Liver (tissue), 9 donors: ENCODE results near the gene OR2L3. TPM values are rescaled to one million over a fixed set of nuclear protein-coding genes. Genes with fewer than 3 reads are reported as not detected.

Experiments used
- DNase-seq: peaks from one replicate; pipeline ENCODE4 v3.0.0-alpha.2; 2017; ENCODE audit warnings: low spot score
- H3K27ac ChIP-seq, 2 donors: one replicate each; pipeline ENCODE4 v1.7.0; 2013; ENCODE audit warnings: inconsistent platforms in 2 of 2, low read length in 2 of 2, control low read depth in 1 of 2, low read depth in 1 of 2, mild to moderate bottlenecking in 1 of 2
- H3K27me3 ChIP-seq, 4 donors: one replicate each; pipeline versions ENCODE4 v1.6.1 to v1.7.0; 2013; ENCODE audit warnings: low read length in 3 of 4, inconsistent platforms in 1 of 4, mild to moderate bottlenecking in 1 of 4, moderate library complexity in 1 of 4; ENCODE audit not compliant: control insufficient read depth in 4 of 4, insufficient read depth in 4 of 4
- H3K36me3 ChIP-seq, 4 donors: one replicate each; pipeline versions ENCODE4 v1.6.1 to v1.7.0; 2013; ENCODE audit warnings: low read length in 3 of 4, mild to moderate bottlenecking in 3 of 4, low read depth in 1 of 4, moderate library complexity in 1 of 4; ENCODE audit not compliant: control insufficient read depth in 4 of 4, insufficient read depth in 3 of 4
- H3K4me1 ChIP-seq, 4 donors: one replicate each; pipeline versions ENCODE4 v1.6.1 to v1.7.0; 2013; ENCODE audit warnings: low read length in 3 of 4, mild to moderate bottlenecking in 3 of 4, moderate library complexity in 1 of 4; ENCODE audit not compliant: control insufficient read depth in 4 of 4, insufficient read depth in 4 of 4
- H3K4me3 ChIP-seq, 3 donors: one replicate each; pipeline versions ENCODE4 v1.6.1 to v1.7.0; 2013; ENCODE audit warnings: low read length in 3 of 3, control low read depth in 1 of 3, low read depth in 1 of 3, mild to moderate bottlenecking in 1 of 3
- H3K9ac ChIP-seq, 2 donors: one replicate each; pipeline ENCODE4 v1.7.0; 2013; ENCODE audit warnings: low read length in 2 of 2, mild to moderate bottlenecking in 2 of 2, moderate library complexity in 2 of 2, control low read depth in 1 of 2, low read depth in 1 of 2
- H3K9me3 ChIP-seq, 4 donors: one replicate each; pipeline versions ENCODE4 v1.6.1 to v1.7.0; 2013; ENCODE audit warnings: low read length in 3 of 4; ENCODE audit not compliant: control insufficient read depth in 4 of 4
- EGR1 ChIP-seq, 2 donors: IDR thresholded peaks; 2 replicates each; pipeline ENCODE4 v1.6.1; 2016 to 2018; ENCODE audit warnings: antibody characterized with exemption in 2 of 2, low read depth in 2 of 2
- FOXA2 ChIP-seq: IDR thresholded peaks from 2 replicates; pipeline ENCODE4 v1.6.1; 2016; ENCODE audit warnings: antibody characterized with exemption
- GABPA ChIP-seq, 2 donors: IDR thresholded peaks in 1 of 2; conservative IDR thresholded peaks in 1 of 2; 2 replicates each; pipeline ENCODE4 v1.6.1; 2016; ENCODE audit warnings: antibody characterized with exemption in 2 of 2, mild to moderate bottlenecking in 1 of 2, moderate library complexity in 1 of 2
- HNF4A ChIP-seq, 2 donors: conservative IDR thresholded peaks; 2 replicates each; pipeline ENCODE4 v1.6.1; 2016; ENCODE audit warnings: antibody characterized with exemption in 2 of 2, mild to moderate bottlenecking in 2 of 2
- HNF4G ChIP-seq: IDR thresholded peaks from 2 replicates; pipeline ENCODE4 v1.6.1; 2016; ENCODE audit warnings: antibody characterized with exemption
- JUND ChIP-seq, 2 donors: IDR thresholded peaks; 2 replicates each; pipeline ENCODE4 v1.6.1; 2016; ENCODE audit warnings: antibody characterized with exemption in 2 of 2
- NR2F2 ChIP-seq: IDR thresholded peaks from 2 replicates; pipeline ENCODE4 v1.6.1; 2016; ENCODE audit warnings: antibody characterized with exemption
- RAD21 ChIP-seq, 2 donors: IDR thresholded peaks; 2 replicates each; pipeline ENCODE4 v1.6.1; 2016; ENCODE audit warnings: antibody characterized with exemption in 2 of 2, mild to moderate bottlenecking in 2 of 2
- SP1 ChIP-seq: IDR thresholded peaks from 2 replicates; pipeline ENCODE4 v1.6.1; 2018; ENCODE audit warnings: antibody characterized with exemption, mild to moderate bottlenecking
- TAF1 ChIP-seq: conservative IDR thresholded peaks from 2 replicates; pipeline ENCODE4 v1.6.1; 2016; ENCODE audit warnings: antibody characterized with exemption, mild to moderate bottlenecking
- WGBS: extraction: QIAGEN DNeasy Blood & Tissue Kit; methylation state at CpG from one replicate; pipeline ENCODE4 v1.1.7; 2013; 5-methylcytosine and 5-hydroxymethylcytosine counted together
- polyA plus RNA-seq, 2 donors: library from polyadenylated mRNA; stranded (reverse) in 1 of 2; unstranded in 1 of 2; fragments of 200-250 nt in 1 of 2; fragments of >200 nt in 1 of 2; fragmentation: Nextera tagmentation in 1 of 2; extraction: Ambion mirVana in 1 of 2; gene quantifications; one replicate each; pipeline versions ENCODE4 v1.2.1 to v1.2.3, GENCODE V29; 2013 to 2015
- total RNA-seq, 2 donors: library from RNA; depleted of rRNA; stranded (reverse); fragments of >200 nt; gene quantifications; one replicate each; pipeline ENCODE4 v1.2.3, GENCODE V29; 2014
- TF ChIP-seq, protein P1 (sequence below): IDR thresholded peaks from 2 replicates; pipeline ENCODE4 v1.6.1; 2016; ENCODE audit warnings: antibody characterized with exemption, mild to moderate bottlenecking
- TF ChIP-seq, protein P2 (sequence below): IDR thresholded peaks from 2 replicates; pipeline ENCODE4 v1.6.1; 2016; ENCODE audit warnings: antibody characterized with exemption
- TF ChIP-seq, protein P3 (sequence below): fragments of 150-350 bp; IDR thresholded peaks from 2 replicates; pipeline ENCODE4 v1.5.1; 2017; ENCODE audit warnings: improper control_type of control experiment, low read depth, low read length; ENCODE audit not compliant: missing input control
- donor health status: healthy.
- donor health status: healthy.
- donor health status: healthy.
- donor health status: healthy.
- donor health status: healthy.

OR2L3 gene
- total and polyA plus RNA-seq, 4 donors = under 0.01 to 0.05 TPM; not detected in 2

DNA sequence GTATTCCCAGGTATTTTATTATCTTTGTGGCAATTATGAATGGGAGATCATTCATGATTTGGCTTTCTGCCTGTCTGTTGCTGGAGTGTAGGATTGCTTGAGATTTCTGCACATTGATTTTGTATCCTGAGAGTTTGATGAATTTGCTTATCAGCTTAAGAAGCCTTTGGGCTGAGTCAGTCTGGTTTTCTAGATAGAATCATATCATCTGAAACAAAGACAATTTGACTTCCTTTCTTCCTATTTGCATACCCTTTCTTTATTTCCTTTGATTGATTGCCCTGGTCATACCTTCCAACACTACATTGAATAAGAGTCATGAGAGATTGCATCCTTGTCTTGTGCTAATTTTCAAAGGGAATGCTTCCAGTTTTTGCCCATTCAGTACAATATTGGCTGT lies 8.0 kb downstream of the OR2L3 start:
- no peak for DNase-seq
- no peaks in the 10 kb centered on the region for H3K4me1 ChIP-seq
- H3K9me3 ChIP-seq = no peaks in the 10 kb centered on the region
- H3K36me3 ChIP-seq = no peaks in the 10 kb centered on the region
- no peak for TF ChIP-seq FOXA2
- TF ChIP-seq, protein P1, sequence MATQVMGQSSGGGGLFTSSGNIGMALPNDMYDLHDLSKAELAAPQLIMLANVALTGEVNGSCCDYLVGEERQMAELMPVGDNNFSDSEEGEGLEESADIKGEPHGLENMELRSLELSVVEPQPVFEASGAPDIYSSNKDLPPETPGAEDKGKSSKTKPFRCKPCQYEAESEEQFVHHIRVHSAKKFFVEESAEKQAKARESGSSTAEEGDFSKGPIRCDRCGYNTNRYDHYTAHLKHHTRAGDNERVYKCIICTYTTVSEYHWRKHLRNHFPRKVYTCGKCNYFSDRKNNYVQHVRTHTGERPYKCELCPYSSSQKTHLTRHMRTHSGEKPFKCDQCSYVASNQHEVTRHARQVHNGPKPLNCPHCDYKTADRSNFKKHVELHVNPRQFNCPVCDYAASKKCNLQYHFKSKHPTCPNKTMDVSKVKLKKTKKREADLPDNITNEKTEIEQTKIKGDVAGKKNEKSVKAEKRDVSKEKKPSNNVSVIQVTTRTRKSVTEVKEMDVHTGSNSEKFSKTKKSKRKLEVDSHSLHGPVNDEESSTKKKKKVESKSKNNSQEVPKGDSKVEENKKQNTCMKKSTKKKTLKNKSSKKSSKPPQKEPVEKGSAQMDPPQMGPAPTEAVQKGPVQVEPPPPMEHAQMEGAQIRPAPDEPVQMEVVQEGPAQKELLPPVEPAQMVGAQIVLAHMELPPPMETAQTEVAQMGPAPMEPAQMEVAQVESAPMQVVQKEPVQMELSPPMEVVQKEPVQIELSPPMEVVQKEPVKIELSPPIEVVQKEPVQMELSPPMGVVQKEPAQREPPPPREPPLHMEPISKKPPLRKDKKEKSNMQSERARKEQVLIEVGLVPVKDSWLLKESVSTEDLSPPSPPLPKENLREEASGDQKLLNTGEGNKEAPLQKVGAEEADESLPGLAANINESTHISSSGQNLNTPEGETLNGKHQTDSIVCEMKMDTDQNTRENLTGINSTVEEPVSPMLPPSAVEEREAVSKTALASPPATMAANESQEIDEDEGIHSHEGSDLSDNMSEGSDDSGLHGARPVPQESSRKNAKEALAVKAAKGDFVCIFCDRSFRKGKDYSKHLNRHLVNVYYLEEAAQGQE = no peak
- TF ChIP-seq RAD21 (IDR thresholded peaks at IDR 0.05) = no peak
- no peak for TF ChIP-seq HNF4A (conservative IDR thresholded peaks at IDR 0.05)
- TF ChIP-seq, protein P2, sequence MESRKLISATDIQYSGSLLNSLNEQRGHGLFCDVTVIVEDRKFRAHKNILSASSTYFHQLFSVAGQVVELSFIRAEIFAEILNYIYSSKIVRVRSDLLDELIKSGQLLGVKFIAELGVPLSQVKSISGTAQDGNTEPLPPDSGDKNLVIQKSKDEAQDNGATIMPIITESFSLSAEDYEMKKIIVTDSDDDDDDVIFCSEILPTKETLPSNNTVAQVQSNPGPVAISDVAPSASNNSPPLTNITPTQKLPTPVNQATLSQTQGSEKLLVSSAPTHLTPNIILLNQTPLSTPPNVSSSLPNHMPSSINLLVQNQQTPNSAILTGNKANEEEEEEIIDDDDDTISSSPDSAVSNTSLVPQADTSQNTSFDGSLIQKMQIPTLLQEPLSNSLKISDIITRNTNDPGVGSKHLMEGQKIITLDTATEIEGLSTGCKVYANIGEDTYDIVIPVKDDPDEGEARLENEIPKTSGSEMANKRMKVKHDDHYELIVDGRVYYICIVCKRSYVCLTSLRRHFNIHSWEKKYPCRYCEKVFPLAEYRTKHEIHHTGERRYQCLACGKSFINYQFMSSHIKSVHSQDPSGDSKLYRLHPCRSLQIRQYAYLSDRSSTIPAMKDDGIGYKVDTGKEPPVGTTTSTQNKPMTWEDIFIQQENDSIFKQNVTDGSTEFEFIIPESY = no peak
- no peak for TF ChIP-seq EGR1 (IDR thresholded peaks at IDR 0.05; ENCODE audit: low read depth in 2 of 2)
- TF ChIP-seq, protein P3, sequence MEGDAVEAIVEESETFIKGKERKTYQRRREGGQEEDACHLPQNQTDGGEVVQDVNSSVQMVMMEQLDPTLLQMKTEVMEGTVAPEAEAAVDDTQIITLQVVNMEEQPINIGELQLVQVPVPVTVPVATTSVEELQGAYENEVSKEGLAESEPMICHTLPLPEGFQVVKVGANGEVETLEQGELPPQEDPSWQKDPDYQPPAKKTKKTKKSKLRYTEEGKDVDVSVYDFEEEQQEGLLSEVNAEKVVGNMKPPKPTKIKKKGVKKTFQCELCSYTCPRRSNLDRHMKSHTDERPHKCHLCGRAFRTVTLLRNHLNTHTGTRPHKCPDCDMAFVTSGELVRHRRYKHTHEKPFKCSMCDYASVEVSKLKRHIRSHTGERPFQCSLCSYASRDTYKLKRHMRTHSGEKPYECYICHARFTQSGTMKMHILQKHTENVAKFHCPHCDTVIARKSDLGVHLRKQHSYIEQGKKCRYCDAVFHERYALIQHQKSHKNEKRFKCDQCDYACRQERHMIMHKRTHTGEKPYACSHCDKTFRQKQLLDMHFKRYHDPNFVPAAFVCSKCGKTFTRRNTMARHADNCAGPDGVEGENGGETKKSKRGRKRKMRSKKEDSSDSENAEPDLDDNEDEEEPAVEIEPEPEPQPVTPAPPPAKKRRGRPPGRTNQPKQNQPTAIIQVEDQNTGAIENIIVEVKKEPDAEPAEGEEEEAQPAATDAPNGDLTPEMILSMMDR = no peak
- no peak for TF ChIP-seq JUND (IDR thresholded peaks at IDR 0.05)
- H3K4me3 ChIP-seq = no peak overlapping the region
- no peak overlapping the region for H3K9ac ChIP-seq
- H3K27me3 ChIP-seq = no peaks in the 10 kb centered on the region
- no peak overlapping the region for H3K27ac ChIP-seq

DNA sequence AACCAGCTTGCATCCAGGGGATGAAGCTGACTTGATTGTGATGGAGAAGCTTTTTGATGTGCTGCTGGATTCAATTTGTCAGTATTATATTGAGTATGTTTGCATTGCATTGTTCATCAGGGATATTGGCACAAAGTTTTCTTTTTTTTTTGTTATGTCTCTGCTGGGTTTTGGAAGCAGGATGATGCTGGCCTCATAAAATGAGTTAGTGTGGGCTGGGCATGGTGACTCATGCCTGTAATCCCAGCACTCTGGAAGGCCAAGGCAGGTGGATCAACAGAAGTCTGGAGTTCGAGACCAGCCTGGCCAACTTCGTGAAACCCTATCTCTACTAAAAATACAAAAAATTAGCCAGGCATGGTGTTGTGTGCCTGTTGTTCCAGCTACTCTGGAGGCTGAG lies 8.6 kb downstream of the OR2L3 start:
- H3K4me1 ChIP-seq = no peaks in the 10 kb centered on the region
- no peaks in the 10 kb centered on the region for H3K27me3 ChIP-seq
- no peaks in the 10 kb centered on the region for H3K9me3 ChIP-seq
- no peaks in the 10 kb centered on the region for H3K36me3 ChIP-seq
- TF ChIP-seq GABPA (IDR thresholded peaks at IDR 0.05 in 1 of 2, conservative IDR thresholded peaks at IDR 0.05 in 1 of 2) (no peak), HNF4G (no peak), FOXA2 (no peak), TAF1 (no peak), NR2F2 (no peak), SP1 (no peak), RAD21 (IDR thresholded peaks at IDR 0.05) (no peak), EGR1 (IDR thresholded peaks at IDR 0.05; ENCODE audit: low read depth in 2 of 2) (no peak)
- TF ChIP-seq, protein P2 = no peak
- TF ChIP-seq, protein P3 = no peak
- no peak for DNase-seq
- H3K27ac ChIP-seq = no peak overlapping the region
- no peak overlapping the region for H3K9ac ChIP-seq
- 60% methylated on average over 2 of the region's 2 CpGs for WGBS
- H3K4me3 ChIP-seq = no peak overlapping the region
